HG02798 (cell line): Measurements from ENCODE around the gene SPANXB1.
"Not testable (repeated sequence)": the region's sequence is repeated elsewhere in the genome, so short reads cannot be mapped to it uniquely, and the experiment has no call there.

Experiments used
- ATAC-seq: cut with Tn5 transposase; IDR thresholded peaks from one replicate; pipeline ENCODE4 v1.9.1; 2021; ENCODE audit warnings: mild to moderate bottlenecking; ENCODE audit not compliant: unreplicated experiment, poor library complexity

SPANXB1 gene, protein sequence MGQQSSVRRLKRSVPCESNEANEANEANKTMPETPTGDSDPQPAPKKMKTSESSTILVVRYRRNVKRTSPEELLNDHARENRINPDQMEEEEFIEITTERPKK

DNA sequence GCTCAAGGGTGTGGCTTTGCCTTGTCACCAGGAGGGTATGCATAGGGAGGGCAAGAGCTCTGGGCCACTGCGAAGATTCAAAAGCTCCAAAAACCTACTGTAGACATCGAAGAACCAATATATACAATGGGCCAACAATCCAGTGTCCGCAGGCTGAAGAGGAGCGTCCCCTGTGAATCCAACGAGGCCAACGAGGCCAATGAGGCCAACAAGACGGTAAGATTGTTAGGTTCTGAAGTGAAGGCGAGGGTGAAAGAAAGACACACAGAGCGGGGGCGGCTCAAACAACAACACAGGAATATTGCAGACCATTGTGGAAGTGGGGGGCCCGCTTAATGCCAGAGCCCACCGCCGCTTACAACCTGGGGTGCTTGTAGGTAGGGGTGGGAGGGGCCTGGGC lies at the start of gene SPANXB1:
Gene SPANXB1, plus strand, starts transcription at position 27 of the 400 bp plus-strand sequence. Its CDS starts 100 bp downstream, at position 127.
- not testable (repeated sequence) for ATAC-seq

DNA sequence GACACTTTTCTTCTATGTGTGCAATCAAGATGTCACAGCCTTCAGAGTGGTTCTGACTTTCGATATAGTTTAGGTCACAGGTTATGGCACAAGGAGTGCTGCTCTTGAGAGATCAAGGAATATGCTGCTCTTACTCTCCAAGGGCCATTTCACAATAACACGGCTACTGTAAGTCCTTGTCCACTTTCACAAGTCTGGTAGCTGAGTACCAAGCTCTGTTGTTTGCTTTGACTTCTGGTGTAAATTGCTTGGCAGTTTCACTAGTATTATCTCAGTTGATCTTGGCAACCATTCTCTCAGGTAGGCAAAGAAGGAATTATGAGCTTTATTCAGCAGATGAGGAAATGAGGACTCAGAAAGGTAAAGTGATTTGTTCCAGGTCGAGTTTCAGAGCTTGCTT lies 35.4 kb upstream of the SPANXB1 start:
- no peak for ATAC-seq

DNA sequence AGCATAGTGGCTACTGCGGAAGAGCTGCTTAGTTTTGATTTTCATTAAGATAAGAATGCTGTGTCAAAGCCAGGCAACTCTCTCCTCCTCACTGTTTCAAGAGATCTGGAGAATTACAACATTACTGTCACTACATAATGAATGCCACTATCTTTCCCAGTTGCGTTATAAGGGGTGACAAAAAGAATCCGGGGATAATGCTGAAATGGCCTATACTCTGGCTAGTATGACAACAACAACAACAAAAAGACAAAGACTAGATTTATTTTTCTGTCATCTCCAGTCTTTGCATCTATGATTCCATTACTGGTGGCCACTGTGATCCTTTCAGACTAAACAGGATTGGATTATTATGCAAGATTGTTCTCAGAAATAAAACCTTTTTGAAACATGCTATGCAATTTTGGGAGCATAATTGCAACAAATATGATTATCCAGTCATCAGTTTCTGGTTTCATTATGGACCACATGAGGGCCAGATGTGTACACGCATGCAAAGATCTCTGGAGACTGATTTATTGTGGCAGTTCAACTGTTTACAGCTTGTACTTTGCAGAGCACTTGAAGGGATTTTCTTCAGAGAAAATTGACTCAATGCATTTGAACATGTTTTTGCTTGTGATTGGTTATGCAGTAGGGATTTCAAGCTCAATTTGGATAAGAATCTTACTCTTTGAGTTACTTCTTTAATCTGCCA lies 31.1 kb upstream of the SPANXB1 start:
- no peak for ATAC-seq

DNA sequence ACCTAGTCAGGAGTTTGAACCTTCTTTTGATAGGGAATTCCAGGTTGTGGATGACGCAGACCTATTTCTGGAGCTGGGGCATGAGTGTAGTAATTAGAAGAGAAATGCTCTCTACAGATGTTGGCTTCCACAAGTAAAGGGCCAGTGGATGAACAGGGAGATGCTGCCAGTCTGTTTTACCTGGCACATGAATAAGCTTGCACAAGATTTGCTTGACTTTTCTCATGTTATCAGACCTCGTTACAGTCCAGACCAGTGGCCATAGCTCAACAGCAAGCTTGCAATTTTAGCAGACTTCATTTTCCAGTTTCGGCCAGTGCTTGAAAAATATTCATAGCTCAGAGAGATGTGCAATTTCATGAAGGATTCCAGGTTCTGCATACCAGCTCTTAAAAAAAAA lies 26.9 kb upstream of the SPANXB1 start:
- no peak for ATAC-seq

DNA sequence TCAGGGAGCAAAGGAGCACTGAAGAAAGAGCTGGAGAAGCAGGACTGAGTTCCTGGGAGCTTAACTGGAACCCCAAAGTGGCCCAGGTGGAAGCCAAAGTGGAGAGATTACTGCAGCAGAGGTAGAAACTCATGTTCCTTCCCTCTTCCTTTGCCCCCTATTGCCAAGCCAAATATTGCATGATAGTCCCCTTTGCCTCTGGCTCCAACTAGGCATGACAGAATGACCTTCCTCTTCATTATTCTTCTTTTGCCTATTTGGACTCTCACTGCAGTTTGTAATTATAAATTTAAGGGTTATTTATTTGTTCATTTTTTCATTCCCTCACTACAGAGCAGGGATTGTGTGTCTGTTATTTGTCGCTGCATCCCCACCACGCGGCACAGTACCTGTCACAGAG lies 22.1 kb upstream of the SPANXB1 start:
- ATAC-seq: no peak

DNA sequence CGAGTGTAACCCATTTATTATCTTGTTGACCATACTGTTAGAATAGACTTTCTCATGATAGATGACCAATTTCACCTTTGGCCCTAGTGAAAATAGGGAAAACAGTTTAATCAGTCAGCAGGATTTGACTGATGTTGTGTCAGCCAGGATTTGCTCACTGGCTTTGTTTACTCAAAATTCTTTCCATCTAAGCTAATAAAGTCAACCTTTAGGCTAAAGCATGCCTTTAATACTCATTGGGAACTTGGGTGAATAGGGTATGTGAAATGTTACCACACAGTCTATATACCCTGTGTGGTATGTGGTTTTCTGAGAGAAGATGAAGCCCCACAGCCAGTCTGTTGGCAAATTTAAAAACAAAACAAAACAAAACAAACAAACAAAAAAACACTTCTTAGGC lies 18.7 kb upstream of the SPANXB1 start:
- ATAC-seq: no peak

DNA sequence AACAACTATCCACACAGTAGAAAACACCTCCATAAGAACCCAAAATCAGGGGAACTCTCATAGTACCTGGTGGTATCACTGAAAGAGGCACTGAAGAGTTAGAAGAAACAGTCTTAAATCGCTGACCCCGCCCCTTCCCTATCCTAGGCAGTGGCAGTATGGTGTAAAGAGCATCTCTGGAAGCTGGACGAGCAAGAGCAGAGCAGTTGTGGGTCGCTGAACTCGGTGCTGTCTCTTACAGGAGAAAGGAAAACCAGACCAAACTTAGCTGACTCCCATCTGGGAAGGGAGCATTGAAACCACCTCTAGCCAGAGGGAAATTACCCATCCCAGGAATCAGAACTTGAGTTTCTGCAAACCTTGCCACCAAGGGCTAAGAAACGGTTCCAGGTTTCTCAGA lies 2.8 kb downstream of the SPANXB1 start:
- ATAC-seq: not testable (repeated sequence)

DNA sequence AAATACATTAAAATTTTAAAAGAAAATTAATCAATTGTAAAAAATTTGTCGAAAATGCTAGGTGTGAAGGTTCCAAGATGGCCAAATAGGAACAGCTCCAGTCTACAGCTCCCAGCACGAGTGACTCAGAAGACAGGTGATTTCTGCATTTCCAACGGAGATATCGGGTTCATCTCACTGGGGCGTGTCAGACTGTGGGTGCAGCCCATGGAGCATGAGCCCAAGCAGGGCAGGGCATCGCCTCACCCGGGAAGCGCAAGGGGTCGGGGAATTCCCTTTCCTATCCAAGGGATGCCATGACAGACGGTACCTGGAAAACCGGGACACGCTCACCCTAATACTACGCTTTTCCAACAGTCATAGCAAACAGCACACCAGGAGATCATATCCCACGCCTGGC lies 41.9 kb downstream of the SPANXB1 start:
- ATAC-seq: not testable (repeated sequence)

DNA sequence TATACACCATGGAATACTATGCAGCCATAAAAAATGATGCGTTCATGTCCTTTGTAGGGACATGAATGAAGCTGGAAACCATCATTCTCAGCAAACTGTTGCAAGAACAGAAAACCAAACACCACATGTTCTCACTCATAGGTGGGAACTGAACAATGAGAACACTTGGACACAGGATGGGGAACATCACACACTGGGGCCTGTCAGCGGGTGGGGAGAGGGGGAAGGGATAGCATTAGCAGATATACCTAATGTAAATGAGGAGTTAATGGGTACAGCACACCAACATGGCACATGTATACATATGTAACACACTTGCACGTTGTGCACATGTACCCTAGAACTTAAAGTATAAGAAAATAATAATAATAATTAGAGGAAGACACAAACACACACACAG lies 47.5 kb downstream of the SPANXB1 start:
- ATAC-seq: not testable (repeated sequence)

DNA sequence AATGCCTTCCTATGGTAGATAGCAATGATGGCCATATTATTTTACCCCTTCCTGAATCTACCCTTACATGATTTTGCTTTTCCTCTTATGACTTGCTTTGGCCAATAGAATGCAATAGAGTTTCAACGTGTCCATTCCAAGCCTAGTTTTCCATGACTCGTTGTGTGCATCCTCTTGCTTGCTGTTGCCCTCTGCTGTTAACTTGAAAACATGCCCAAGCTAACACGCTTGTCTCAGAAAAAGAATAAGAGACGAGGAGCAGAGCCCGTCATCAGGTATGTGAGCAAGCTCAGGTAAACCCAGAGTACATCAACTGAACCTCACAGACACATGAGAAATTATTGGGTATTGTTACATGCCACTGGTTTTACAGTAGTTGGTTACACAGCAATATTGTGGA lies 49.7 kb downstream of the SPANXB1 start:
- ATAC-seq: not testable (repeated sequence)
